NCI-H1694 treated with DMSO at 0.1 percent for 48 hours (cell line): Measurements from ENCODE around the gene CPLX3.

Experiments used
- DNase-seq: peaks from one replicate; lab custom pipeline; 2025; lab: John Stamatoyannopoulos, UW

CPLX3 gene

GRCh38 chr15:74788042-74788682, 38.3 kb upstream of the CPLX3 start:
- DNase-seq, result no peak

GRCh38 chr15:74788683-74789151, 37.7 kb upstream of the CPLX3 start:
- DNase-seq, result no peak

- DNase-seq, result no peak
These were observed 37.2 kb upstream of the CPLX3 start for GRCh38 chr15:74789171-74789631.

GRCh38 chr15:74789741-74790079, 36.7 kb upstream of the CPLX3 start:
- no peak for DNase-seq

GRCh38 chr15:74790080-74790916, 36.1 kb upstream of the CPLX3 start:
- no peak for DNase-seq

GRCh38 chr15:74791007-74791406, 35.4 kb upstream of the CPLX3 start:
- DNase-seq, result no peak

- DNase-seq, result no peak
These were observed 34.8 kb upstream of the CPLX3 start for GRCh38 chr15:74791667-74792066.

- no peak for DNase-seq
These were observed 34.0 kb upstream of the CPLX3 start for GRCh38 chr15:74792227-74793016.

GRCh38 chr15:74793135-74794028, 33.0 kb upstream of the CPLX3 start:
- DNase-seq, result no peak

- DNase-seq, result no peak
These were observed 32.0 kb upstream of the CPLX3 start for GRCh38 chr15:74794248-74794969.

GRCh38 chr15:74794970-74795349, 31.5 kb upstream of the CPLX3 start:
- DNase-seq, result no peak

GRCh38 chr15:74795966-74796625, 30.3 kb upstream of the CPLX3 start:
- DNase-seq, result no peak

- DNase-seq, result no peak
These were observed 27.8 kb upstream of the CPLX3 start for GRCh38 chr15:74798388-74799254.

- DNase-seq, result no peak
These were observed 27.1 kb upstream of the CPLX3 start for GRCh38 chr15:74799255-74799855.

- DNase-seq, result no peak
These were observed 26.4 kb upstream of the CPLX3 start for GRCh38 chr15:74799856-74800558.

GRCh38 chr15:74800559-74801094, 25.8 kb upstream of the CPLX3 start:
- DNase-seq, result no peak

GRCh38 chr15:74801311-74801997, 25.0 kb upstream of the CPLX3 start:
- no peak for DNase-seq
